Stimulated activated CD4-positive, alpha-beta T cell treated with anti-CD3 and anti-CD28 coated beads, Interleukin-4, amount 100 ng/mL, for 4 hours (primary cell): ENCODE measurements around the gene SYNE3.

Experiments
- DNase-seq, 2 experiments: peaks; one replicate each; pipeline ENCODE4 v3.0.0-alpha.2; 2020

The SYNE3 gene

DNA sequence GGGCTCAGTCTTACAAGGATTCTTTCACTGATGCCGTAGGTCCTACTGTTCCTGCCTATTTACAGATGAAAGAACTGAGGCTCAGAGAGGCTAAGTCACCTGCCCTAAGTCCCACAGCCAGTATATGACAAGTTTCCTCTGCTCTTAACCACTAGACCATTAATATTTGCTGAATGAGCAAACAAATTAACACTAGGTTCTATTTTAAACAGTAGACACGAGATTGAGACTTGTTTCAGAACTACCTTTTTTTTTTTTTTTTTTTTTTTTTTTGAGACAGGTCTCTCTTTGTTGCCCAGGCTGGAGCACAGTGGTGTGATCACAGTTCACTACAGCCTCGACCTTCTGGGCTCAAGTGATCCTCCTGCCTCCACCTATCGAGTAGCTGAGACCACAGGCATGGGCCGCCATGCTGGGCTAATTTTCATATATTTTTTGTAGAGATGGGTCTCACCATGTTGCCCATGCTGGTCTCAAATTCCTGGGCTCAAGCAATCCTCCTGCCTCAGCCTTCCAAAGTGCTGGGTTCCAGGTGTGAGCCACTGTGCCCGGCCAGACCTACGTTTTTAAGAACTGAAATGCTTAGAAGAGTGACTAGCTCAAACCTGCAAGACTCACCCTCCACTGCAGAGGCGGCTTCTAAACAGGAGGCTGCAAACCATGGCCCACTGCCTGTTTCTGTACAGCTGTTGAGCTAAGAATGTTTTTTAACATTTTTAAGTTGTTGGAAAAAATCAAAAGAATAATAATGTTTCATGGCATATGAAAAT is 12.9 kb downstream of the SYNE3 start:
- no peak for DNase-seq

DNA sequence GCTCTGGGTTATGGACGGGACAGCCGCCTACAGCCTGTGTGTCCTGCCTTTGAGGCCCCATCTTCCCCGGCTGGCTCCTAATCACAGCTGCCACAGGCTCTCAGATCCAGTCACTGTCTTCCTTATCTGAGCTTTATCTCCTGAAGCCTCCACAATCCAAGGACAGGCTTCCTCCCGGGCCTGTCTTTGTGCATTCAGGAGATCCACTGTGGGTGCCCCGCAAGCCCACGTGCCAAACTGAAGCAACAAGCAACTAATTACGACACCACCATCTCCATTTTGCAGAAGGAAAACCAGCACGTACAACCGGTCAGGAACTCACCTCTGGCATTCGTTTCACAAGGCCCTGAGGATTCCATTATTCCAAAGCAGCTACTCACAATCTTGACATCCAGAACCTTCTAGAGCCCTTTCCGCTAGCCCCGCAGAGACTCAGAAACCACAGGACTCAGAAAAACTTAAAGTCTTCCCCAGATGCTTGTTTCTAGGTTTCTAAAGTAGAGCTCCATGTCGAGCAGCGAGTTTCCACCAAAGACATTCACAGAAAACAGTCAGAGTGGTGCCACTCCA is 14.0 kb downstream of the SYNE3 start:
- DNase-seq: no peak

DNA sequence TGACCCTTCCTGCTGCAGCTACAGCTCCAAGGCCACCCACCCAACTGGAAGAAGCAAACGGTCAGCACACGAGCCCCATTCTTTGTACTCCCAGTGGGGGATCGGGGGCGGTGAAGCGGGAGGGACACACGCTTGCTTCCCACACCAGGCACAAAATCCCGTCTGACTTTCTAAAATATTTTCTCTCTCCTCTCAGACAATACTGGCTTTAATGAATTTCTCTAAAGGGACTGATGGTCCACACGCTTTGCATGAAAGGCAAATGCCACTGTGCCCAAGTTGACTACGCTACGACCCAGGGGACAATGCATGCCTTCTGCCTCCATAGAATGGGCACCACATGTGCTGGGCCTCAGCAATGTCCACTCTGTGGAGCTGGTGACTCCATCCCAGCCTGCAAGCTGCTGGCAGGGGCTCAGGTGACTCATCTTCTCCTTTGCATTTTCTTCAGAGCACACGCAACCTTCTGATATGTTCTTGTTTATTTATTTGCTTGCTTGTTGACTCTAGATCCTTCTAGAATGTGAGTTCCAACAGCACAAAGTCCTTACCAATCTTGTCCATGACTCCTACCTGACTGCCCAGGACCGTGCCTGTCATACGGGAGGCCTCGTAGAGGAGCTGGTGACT is 15.6 kb downstream of the SYNE3 start:
- no peak for DNase-seq

DNA sequence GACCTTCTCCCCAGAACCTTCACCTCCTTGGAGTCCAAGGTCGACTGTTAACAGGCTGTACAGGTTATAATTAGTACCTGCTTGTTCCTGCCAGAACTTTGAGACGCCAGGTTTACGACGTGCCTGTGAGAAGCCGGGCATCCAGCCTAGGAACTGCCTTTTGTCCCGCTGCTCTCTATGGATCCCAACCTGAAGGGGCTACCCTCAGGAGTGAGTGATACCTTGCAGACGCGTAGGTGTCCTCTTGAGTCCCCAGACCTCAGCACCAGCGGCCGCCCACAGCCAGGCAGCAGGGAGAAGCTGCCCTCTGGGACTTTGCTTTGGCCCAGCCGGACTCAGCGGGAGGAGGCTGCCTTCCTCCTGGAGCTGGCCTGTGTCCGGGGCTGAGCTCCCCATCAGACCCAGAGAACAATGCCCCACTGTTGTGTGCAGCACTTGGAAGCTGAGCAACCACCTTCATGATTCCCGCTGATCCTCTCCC is 16.2 kb downstream of the SYNE3 start:
- no peak for DNase-seq

DNA sequence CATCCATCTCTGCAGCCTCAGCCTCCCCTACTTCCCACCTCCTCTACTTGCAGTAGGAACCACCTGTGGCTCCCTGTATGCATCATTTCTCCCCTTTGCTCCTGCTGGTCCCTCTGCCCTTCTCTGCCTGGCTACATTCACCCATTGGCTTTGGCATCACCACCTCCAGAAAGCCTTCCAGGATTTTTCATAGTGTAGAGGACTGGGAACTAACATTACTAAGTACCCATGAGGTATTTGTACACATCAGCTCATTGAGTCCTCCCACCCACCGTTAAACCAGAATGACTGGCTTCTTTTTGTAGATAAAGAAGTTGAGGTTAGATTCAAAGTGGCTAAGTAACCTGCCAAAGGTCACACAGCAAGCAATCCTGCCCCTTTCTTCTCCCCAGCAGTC is 17.1 kb downstream of the SYNE3 start:
- DNase-seq: no peak

DNA sequence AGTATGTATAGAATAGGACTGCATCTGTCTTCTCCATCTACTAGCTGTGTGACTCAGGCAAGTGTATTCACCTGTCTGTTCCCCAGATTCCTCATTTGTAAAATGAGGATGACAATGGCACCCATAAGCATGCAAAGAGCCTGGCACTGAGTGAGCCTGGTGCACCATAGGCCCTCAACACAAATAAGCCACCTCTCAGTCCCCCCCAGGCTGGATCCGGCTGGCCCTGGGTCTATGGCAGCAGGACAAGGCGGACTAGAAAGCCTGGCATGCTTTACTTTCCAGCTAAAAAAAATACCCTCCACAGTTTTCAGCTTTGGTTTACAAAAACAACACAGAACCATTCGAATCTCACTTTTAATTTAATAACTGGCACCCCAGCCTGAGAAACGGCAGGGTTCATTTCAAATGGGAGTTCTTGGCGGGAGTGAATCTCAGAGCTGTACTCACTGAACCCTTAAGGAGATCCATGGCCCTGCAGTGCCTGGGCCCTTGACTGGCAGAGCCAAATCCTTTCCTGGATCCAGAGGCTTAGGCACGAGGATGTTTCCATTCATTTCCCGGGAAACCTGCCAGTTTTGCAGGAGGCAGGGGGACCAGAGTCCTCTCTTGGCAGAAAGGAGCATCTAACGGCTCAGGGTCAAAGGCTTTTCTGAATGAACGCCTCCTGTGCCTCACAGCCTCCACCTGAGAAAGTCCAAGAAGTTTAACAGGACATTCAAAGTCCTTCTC is 17.7 kb downstream of the SYNE3 start:
- DNase-seq: no peak

DNA sequence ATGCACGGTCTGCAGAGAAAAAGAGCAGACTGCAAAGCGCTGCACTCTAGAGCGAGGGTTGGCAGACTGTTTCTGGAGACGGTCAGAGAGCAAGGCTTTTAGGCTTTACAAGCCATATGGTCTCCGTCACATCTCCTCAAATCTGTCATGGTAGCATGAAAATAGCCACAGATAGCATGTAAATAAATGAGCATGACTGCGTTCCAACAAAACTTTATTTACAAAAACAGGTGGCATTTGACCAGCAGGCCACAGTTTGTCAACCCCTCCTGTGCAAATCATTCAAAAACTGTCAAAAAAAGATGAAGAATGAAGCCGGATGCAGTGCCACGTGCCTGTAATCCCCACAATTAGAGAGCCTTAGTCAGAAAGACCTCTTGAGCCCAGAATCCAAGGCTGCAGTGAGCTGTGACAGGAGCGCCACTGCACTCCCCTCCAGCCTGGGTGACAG is 18.9 kb downstream of the SYNE3 start:
- DNase-seq: no peak

DNA sequence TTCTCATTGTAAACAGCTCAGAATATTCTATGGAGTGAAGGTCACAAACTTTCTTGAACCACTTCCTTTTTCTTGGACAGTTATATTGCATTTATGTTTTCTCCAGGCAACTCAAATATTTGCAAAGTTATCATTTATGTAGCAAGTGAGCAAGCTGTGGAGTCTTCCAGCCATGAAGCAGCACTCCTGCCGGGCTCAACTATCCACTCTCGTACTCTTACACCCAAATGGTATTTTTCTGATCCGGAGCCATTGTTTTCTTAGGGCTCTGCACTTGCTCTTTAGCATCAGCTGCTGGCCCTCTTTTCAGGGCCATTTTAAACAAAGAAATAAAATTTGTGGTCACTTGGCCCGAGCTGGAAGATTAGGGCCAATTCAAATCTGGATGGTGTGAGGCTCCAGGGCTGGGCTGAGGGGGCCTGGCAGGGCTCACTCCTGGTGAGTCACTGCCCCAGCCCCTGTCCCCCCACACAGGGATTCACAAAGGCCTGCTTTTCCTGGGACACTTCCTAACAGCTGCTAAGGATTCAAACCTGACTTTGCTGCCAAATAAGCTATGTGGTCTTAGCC is 19.7 kb downstream of the SYNE3 start:
- no peak for DNase-seq

DNA sequence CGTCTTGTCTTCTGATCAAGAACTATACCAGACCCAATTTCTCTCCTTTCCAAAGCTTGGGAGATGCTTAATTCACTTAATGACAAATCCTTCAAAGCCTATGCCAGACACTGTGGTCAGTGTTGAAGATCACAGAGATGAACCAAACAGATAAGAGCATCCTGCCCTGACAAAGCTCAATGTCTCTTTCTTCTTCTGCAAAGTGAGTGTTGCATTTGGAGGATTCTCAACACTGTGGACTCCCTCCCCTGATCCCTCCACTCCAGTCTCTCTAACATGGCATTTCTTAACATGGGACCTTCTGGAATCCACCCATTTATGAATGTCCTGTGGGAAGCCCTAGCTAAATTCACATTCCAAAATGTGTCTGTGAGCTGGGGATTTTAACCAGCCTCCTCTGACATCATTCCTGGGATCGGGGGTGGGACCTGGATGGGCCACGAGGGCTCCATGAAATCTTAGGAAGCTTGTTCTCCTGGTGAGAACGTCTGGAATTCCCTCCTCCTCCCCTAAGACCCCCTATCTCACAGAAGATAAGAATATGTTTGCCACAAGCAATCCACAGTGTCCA is 20.3 kb downstream of the SYNE3 start:
- no peak for DNase-seq

DNA sequence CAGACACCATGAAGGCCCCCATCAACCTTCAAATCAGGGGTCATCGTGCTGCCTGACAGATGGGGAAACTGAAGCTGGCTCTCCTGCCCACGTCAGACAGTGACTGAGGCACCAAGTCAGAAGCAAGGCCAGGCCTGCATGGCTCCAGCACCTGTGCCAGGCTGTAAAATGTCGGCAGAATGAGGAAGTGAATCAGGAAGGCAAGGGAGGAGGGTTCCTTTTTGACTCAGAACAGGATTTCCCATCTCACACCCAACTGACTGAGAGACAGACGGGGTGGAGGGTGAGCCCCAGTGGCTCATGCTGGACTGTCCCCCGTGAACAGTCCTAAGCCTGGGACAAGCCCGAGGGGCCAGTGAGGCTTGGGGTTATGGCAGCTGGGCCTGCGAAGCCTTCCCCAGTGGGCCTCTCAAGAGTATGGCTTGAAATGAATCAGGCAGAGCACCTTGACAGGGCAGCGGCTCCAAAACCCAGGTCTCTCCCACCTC is 20.9 kb downstream of the SYNE3 start:
- DNase-seq: no peak

DNA sequence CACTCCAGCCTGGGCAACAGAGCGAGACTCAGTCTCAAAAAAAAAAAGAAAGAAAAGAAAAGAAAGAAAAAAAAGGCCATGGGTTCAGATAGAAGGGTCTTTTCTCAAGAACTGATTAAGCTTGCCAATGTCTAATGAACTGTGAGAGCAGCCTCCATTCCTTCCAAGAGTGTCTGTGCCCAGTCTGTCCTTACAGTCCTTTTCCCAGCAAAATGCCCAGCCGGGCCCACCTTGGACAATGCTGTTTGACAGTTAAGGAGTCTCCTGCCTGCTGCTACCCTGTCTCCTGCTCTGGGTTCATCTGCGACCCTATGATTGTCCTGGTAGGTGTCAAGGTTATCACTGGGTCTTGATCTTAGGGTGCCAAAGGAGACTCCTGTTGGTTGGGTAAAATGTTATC is 21.4 kb downstream of the SYNE3 start:
- no peak for DNase-seq

DNA sequence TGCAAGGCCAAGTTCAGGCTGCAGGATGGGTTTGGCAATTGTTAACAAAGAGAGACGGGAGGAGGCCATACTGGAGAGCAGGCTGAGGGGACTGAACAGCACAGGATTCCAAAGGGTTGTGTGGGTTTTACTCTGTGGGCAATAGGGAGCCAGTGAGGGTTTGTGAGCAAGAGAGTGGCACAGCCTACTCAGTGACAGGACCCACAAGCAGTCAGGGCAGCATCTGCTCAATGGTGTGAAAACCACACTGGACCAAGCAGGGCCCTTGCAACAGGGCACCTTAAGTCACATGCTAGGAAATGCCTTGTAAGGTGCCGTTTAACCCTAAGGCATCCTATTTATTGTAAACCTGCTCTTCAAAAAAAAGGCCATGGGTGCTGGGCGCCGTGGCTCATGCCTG is 22.0 kb downstream of the SYNE3 start:
- no peak for DNase-seq

DNA sequence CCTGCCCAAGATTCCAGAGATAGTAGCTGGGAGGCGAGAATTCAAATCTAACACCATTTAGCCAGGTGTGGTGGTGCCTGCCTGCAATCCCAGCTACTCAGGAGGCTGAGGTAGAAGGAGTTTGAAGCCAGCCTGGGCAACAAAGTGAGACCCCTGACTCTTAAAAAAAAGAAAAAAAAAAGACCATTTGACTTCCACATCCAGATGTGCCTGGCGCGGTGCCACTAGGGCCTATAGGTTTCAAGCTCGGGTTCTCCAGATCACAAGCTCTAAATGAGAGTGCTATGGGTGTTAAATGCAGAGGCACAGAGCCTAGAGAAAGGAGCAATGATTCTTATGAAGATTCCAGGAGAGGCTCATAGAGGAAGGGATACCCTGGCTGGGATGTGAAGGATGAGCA is 22.5 kb downstream of the SYNE3 start:
- DNase-seq: no peak

DNA sequence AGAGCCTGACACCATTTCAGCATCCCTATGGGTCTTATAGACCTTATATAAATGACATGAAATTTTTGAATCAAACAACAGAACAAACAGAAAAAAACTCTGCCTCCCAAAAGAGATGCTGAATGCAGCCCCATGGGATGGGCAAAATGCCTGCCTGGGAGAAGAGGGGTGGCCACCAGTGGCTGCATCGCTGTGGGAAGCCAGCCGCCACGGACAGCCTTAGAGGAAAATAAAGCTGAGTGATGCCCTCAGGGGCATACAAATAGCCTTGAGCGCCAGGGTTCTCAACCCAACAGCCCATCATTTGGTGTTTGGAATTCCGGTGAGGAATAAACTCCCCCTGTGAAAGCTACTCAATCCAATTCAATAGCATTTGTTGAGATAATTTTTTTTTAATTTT is 22.9 kb downstream of the SYNE3 start:
- DNase-seq: no peak

DNA sequence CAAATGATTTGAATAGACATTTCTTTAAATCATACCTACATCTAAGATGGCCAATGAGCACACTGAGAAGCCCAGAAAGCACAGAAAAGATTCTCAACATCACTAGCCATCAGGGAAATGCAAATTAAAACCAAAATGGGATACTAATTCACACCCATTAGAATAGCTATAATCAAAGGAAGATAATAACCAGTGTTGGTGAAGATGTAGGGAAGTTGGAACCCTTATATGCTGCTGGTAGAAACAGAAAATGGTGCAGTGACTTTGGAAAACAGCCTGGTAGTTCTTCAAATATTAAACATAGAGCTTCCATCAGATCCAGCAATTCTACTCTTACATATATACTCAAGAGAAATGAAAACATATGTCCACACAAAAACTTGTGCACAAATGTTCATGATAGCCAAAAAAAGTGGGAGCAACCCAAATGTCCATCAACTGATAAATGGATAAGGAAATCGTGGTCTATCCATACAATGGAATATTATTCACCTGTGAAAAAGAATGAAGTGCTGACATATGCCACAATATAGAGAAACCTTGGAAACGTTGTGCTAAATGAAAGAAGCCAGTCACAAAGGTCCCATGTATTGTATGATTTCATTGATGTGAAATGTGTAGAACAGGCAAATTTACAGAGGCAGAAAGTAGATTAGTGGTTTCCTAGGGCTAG is 24.4 kb downstream of the SYNE3 start:
- DNase-seq: no peak

DNA sequence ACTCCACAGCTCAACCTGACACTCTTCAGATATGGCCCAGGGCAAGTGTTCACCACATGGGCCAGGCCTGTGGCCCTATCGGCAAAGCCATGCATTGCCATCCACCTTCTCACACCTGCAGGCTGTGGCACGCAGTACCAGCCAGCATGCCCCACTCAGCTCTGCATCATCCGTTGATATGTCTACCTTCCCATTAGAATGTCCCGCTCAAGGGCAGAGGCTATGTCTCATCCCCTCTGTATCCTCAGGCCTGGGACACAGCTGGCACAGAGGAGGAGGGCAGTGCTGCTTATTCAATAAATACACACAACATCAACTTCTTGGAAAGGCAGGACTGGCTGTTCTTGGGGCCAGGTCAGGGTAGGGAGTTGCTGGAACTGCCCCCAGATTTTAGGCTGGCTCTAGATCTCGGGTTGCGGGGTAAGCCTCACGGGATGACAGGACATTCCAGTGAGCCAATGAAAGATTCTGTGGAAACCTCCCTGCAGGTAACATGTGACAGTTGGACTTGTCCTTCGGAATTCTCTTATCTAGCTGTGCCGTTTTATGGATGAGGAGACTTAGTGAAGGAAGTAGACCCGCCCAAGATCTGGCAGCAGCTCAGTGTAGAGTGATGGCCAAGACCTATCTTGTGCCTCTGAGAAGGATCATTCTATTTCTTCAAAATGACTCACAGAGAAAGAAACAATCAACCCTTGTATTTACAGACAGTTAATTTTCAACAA is 25.6 kb downstream of the SYNE3 start:
- DNase-seq: no peak

DNA sequence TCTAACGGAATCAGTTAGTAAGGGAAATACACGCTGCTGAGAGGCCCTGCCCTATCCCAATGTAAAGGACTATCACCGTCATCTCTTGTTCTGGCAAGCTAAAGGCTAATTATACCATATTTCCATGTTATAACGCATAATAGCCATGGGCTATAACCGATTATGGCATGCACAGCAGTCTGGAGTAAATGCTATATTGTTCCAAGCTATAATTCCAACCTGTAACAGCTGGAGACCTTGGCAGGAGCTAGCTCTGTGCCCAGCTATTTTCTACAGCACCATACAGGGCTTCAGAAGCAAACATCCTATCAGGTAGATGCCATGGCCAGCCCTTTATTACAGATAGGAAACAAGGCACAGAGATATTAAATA is 26.3 kb downstream of the SYNE3 start:
- no peak for DNase-seq

DNA sequence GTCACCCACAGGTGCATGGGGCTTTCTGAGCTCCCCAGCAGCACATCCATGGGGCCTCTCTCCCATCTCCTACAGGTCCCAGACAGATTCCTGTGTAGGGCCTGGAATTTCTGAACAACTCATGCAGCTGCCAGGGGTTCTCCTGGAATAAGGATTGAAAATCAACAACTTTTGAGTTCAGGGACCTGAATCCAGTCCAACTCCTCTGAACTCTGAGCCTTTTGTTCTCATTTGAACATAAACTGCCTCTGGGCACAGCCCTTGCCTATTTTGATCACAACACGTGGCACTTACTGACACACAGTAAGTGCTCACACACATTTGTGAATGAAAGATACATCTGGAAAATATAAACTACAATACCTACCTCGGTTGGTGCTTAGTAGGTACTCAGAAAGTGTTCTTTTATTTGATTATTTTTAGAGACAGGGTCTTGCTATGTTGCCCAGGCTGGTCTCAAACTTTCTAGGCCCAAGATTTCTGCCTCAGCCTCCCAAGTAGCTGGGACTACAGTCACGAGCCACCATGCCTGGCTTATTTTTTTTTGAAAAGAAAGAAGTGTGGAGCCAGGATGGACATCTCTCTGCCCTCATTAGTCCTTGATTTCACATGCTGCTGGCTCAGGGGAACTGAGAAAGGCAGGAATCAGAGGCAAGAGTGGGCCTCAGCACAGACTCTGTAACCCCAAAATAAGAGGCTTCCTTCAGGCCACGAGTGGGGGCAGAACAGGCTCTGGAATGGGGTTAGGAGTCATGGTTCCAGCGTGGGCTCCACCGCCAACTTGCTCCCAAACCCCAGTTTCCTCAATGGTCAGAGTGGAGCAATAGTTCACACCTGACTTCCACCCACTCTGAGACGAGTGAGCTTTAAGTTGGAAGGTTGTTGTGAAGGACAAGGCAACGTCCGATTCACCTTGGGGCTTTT is 27.0 kb downstream of the SYNE3 start:
- DNase-seq: no peak

DNA sequence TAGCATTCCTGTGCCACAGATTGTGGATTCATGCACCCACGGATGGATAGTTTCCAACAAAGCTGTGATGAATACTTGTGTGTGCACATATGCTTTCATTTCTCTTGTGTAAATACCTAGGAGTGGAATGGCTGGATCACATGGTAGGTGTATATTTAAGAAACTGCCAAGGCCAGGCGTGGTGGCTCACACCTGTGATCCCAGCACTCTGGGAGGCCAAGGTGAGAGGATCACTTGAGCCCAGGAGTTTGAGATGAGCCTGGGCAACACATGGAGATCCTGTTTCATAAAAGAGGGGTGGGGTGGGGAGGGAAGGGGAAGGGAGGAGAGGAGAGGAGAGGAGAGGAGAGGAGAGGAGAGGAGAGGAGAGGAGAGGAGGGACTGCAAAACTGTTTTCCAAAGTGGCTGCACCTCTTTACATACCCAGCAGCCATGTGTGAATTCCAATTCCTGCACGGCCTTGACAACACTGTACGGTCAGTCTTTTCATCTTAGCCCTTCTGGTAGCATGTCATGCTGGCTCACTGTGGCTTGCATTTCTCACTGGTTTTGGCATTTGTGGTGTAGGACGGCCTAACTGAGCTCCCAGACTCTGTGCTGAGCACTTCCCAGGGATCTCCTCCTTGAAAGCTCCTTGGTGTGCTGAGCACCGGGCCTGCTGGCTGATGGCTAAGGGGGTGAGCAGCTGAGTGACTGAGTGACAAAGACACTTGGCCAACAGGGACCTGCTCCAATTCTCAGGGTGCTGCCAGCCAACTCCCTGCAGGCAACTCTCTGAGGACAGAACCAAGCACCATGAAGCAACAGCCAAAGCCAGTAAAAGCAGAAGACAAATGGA is 27.9 kb downstream of the SYNE3 start:
- DNase-seq: no peak
